Left cardiac atrium (tissue), 4 donors: ENCODE data around the gene SERPINF2. TPM values are rescaled to one million over a fixed set of nuclear protein-coding genes. Genes with fewer than 3 reads are reported as not detected.
"Not testable (repeated sequence)": the region's sequence is repeated elsewhere in the genome, so short reads cannot be mapped to it uniquely, and the experiment has no call there.

Experiments
- ATAC-seq, 2 donors: fragments of 200-7000 bp; cut with Tn5 transposase; one replicate each; pipeline ENCODE4 v1.9.1; 2020; ENCODE audit warnings: mild to moderate bottlenecking in 2 of 2, moderate library complexity in 2 of 2
- DNase-seq: peaks from one replicate; pipeline ENCODE4 v3.0.0-alpha.2; 2020
- intact Hi-C, 2 donors: fragments of 100-400 bp; cut with DNase I; formaldehyde crosslinking; loops; one replicate each; pipeline versions ENCODE4 v1.14.1 to v1.15.1; 2022 to 2023
- long read RNA-seq: library from polyadenylated mRNA; unstranded; transcript quantifications from one replicate; pipeline ENCODE4 v2.0.0, GENCODE V29; 2021
- total RNA-seq, 2 donors: library from RNA; stranded (reverse); fragmentation: NEBNext Ultra II Directional; extraction: Animal tissue kit (Norgen Biotek cat#: 25700); gene quantifications; one replicate each; pipeline ENCODE4 v1.2.1, GENCODE V29; 2021
- donor health status: DM: no; HTN: yes; CAD: no.
- donor health status: DM: no; HTN: yes; CAD: no; lungs with severe emphysema.
- donor health status: DM: yes; HTN: yes; CAD: no.
- donor health status: Dilated cardiomyopathy.

Gene SERPINF2
- total RNA-seq, result 1 to 10 TPM; 4.2 to 4.9 TPM
- long read RNA-seq, partial matches to known transcripts, result 1 of 3 reads
- long read RNA-seq, other reads (novel, unspliced or antisense), result 2 of 3 reads

- ATAC-seq (no peak), DNase-seq (no peak)
- intact Hi-C loops, result no loop called here
Observed at GRCh38 chr17:1742371-1743087, at the start of gene SERPINF2. SERPINF2 (plus strand) TSS chr17:1742871; CDS start chr17:1744996, 2,125 bp downstream.

GRCh38 chr17:1693339-1693738, 49.3 kb upstream of the SERPINF2 start:
- intact Hi-C loops, result no loop called here
- no peak for DNase-seq
- ATAC-seq, result no peak

GRCh38 chr17:1695365-1695764, 47.3 kb upstream of the SERPINF2 start:
- no peak for ATAC-seq
- intact Hi-C loops, result no loop called here
- no peak for DNase-seq

GRCh38 chr17:1697681-1698080, 45.0 kb upstream of the SERPINF2 start:
- no peak for ATAC-seq
- intact Hi-C loops, result no loop called here
- no peak for DNase-seq

DNA sequence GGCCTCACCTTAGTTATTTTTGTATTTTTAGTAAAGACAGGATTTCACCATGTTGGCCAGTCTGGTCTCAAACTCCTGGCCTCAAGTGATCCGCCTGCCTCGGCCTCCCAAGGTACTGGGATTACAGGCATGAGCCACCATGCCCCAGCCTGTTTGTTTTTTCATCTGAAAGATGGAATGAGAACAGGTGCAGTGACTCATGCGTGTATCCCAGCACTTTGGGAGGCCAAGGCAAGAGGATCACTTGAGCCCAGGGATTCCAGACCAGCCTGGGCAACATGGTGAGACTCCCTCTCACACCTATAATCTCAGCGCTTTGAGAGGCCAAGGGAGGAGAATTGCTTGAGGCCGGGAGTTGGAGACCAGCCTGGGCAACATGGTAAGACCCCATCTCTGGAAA, 42.8 kb upstream of the SERPINF2 start:
- DNase-seq, intact Hi-C loops, ATAC-seq: not testable (repeated sequence)

DNA sequence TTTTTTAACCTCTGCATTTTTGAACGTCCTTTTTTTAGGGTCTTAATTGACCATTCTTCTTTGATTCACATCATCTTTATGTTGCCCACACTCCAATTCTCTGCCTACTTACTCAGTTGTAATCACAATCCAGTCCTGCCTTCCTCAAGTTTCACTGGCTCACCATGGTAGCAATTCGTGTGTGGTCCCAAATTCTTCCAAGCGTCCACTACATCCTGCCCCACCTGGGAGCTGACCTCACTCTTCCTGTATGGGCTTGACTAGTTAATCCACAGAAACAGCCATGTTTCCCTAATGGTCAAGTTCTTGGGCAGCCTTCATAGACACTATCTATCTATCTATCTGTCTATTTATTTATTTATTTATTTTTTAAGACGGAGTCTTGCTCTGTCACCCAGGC, 39.6 kb upstream of the SERPINF2 start:
- intact Hi-C loops, result no loop called here
- no peak for DNase-seq
- ATAC-seq, result no peak

GRCh38 chr17:1705004-1705403, 37.7 kb upstream of the SERPINF2 start:
- DNase-seq, result no peak
- no peak for ATAC-seq
- intact Hi-C loops, result no loop called here

GRCh38 chr17:1707107-1707506, 35.6 kb upstream of the SERPINF2 start:
- ATAC-seq, result no peak
- intact Hi-C loops, result no loop called here
- no peak for DNase-seq

DNA sequence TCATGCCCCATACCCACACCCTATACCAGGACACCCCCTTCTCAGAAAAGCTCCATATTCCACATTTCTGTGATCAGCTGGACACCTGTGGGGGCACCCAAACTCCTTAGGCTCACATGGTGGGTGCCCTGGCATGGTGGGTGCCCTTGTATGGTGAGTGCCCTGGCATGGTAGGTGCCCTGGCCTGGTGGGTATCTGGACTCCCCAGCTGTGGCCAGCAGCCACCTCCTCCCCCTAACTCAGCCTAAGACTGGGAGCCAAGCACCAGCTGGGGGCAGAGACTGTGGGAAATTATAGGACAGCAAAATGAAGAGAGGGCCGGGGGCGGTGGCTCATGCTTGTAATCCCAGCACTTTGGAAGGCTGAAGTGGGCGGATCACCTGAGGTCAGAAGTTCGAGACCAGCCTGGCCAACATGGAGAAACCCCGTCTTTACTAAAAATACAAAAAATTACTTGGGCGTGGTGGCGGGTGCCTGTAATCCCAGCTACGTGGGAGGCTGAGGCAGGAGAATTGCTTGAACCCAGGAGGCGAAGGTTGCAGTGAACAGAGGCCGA, 33.8 kb upstream of the SERPINF2 start:
- ATAC-seq, DNase-seq, intact Hi-C loops: not testable (repeated sequence)

DNA sequence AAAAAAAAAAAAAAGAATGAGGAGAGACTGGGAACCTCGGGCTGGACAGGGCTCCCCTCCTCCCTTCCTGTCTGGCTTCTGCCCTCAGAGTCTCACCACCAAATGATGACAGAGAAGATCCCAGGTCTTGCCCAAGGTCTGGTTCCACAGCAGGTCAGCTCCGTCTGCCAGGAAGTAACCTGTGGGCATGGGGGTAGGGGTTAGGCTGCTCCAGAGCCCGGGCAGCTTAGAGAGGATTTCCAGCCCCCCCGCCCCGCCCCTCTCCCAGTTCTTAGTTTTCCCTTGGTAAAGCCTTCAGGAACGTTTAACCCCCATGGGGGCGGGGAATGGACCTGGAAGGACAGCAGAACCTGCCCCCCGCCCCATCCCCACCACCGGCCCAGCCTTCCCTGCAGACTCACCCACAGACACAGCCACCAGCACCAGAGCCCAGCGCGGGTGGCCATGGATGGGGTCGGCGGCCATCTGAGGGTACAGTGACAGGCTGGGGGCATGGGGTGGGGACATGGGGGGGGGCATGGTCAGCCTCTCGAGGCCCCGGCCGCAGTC, 33.2 kb upstream of the SERPINF2 start:
- intact Hi-C loops, result no loop called here
- peak; percentile 4 for ATAC-seq
- peak; percentile 51 for DNase-seq

DNA sequence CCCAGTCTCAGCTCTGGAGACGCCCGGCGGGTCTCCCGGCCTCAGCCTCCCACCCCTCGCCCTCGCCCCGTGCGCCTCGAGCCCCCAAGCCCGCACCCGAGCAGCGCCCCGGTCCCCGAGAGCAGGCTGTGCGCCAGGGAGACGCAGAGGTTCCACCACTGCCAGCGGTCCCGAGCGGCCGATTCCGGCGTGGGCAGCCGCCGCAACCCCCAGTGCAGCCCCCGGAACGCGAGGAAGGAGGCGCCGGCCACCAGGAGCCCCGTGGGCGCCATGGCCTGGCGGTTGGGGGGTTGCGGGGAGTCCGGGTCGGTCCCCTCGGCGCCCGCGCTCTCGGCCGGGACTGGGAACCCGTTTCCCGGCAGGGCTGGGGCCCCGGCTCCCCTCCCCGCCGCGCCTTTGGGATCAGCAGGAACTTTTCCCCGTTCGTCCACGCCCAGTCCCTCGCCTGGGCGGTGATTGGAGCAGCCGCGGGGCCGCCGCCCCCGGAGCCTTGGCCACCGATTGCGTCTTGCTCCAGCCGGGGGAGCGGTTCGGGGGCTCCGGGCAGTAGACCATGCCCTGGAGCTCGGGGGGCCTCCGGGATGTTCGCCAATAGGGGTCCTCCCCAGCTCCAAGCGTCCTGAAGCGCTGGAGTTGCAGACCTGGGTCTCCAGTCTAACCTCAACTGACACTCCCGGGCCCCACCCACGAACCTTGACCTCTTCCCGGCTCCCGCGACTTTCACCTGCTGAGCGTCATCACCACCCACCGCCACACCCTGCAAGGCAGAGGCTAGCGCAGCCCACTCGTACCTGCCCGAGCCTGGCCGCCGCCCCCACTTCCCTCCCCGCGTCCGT, 32.5 kb upstream of the SERPINF2 start, which contains the start of gene TLCD2:
Gene TLCD2 (minus strand): TSS at position 407 of the 836 bp plus-strand sequence. CDS start 135 bp downstream, at position 272.
- DNase-seq (peak; percentile 89), ATAC-seq (peak; percentile 50 to 58)
- intact Hi-C loops, result loop anchor here in 1 of 2 donors (5.0 kb wide), 1 partner anchor 38 kb away; no protein-coding TSS in a partner anchor

DNA sequence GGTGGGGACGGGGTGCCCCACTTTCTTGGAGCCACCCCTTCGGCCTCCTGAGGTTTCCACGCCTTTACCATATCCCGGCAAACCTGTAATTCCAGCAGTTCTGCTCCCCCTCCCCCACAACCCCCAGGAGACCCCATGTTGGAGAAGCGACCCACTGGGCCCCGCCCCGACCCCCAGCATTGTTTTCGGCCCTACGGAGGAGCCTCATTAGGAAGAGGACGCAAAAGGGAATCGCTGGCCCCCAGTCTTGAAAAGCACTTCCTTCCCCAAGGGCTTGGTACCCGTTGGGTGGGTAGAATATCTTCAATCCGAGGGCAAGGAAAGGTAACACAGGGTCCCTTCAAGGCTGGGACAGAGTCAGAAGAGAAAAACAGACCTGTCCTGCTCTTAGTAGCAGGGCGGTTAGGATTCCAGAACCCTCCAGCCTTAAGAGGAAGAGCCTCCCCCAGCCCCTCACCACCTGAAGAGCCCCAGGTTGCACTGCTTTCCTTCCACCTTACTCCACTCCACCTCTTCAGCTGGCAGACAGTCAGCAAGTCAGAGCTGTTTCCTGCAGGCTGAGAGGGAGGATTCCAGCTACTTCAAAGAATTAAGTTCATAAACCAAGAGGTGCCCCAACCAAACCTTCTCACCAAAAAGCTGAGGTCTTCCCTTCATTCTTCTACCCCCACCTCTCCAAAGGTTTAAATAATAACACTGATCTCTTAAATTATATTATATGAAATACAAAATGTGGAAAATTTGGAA, 31.7 kb upstream of the SERPINF2 start:
- ATAC-seq (no peak), DNase-seq (no peak)
- intact Hi-C loops, result loop anchor here in 1 of 2 donors (5.0 kb wide), 1 partner anchor 39 kb away; no protein-coding TSS in a partner anchor

GRCh38 chr17:1711804-1712203, 30.9 kb upstream of the SERPINF2 start:
- no peak for ATAC-seq
- no peak for DNase-seq
- intact Hi-C loops, result loop anchor here in 1 of 2 donors (5.0 kb wide), 1 partner anchor 40 kb away; no protein-coding TSS in a partner anchor

DNA sequence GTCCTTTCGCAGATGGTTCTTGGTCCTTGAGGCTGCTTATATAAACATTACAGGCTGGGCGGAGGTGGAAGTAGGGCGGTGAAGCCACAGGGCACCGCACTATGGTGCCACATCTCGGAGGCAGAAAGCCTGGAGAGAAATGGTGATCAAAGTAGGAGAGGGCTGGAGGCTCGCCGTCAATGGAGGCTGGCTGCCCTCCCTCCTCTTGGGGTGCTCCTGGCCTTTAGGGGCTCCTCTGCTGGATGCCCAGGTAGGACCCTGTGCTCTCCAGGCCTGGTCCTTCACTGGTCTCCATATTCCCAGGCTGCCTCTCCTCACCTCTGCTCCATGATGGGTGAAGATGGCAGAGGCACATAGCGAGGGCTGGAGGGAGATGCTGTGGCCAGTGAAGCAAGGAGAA, 30.4 kb upstream of the SERPINF2 start:
- DNase-seq, result no peak
- no peak for ATAC-seq
- intact Hi-C loops, result loop anchor here in 1 of 2 donors (5.0 kb wide), 1 partner anchor 40 kb away; no protein-coding TSS in a partner anchor

DNA sequence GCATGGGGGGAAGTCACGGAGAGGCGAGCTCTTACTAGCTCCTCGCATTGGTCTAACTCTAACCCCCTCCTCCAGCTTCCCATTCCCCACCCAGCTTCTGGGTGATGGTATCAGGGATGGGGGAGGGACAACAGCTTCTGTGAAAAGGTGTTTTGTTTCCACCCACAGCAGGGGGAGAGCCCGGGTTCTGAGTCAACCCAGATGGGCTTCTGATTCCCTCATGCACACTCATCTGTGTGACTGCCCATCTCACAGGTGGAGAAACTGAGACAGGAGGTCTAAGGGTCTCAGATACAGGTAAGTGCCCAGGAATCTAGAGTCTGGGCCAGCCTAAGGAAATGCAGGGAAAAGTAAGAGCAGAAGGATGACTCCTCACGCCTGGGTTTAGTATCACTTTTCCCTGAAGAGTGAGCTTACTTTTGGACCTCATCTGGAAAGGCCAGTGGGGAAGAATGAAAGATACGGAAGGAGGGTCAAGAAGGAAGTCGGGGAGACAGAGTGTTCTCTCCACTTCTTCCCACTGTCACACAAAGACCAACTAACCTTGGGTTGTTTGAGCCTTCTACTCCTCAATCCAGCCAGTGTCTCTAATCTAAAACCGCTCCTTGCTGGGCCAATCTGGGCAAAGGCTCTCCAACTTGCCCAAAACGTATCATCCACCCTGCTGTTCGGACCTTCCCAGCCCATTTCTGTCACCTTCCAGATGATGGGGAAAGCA, 29.4 kb upstream of the SERPINF2 start:
- intact Hi-C loops, result loop anchor here in 1 of 2 donors (5.0 kb wide), 1 partner anchor 41 kb away; no protein-coding TSS in a partner anchor
- no peak for DNase-seq

DNA sequence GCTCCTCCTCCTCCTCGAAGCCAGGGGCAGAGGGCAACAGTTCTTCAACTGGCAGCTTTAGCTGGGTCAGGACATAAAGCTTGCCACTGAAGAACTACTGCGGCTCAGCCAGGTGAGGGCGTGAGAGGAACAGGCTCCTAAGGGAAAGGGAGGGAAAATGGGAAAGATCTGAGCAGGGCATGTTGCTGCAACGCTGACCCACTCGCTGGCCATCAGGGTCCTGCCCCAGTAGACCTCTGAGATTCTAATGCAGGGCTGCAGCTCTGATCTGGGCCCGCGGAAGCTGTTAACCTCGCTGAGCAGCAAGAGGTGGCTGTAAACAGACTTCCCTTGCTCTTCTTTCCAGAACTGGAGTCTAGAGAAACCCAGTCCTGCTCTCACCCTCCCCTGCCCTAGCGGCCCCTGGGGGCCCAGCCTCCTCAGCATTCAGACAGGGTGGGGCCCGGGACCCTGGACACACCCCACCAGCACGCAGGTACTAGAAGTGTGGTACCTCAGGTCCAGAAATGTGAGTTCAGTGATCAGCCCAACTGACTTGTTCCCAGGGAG, 28.7 kb upstream of the SERPINF2 start:
- DNase-seq (no peak), ATAC-seq (no peak)
- intact Hi-C loops, result loop anchor here in 1 of 2 donors (5.0 kb wide), 1 partner anchor 42 kb away; no protein-coding TSS in a partner anchor

More for the DNA sequence above, 29.4 kb upstream of the SERPINF2 start:
- ATAC-seq, result no peak

DNA sequence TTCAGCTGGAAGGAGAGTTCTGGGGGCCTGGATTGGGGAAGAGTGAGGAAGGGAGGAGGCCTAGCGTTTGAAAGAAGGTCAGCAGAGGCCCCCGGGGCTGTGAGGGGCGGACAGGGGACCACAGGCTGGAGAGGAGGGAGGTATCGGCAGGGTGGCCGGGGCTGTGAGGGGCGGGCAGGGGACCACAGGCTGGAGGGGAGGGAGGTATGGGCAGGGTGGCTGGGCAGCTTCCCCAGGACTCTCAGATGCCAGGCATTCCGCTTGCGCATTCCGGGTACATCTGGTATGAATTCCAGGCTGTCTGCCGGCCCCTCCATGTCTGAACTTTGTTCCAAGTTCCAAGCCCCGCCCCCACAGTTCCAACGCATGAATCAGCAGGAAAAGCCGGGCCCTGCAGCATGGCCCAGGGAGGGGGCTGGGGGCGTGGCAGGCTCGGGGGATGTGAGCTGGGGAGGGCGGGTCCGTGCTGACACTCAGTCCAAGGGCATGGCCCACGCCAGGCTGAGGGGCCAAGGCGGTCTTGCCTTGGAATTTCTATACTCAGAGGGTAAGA, 28.2 kb upstream of the SERPINF2 start:
- ATAC-seq, result peak; percentile 56 to 57
- intact Hi-C loops, result loop anchor here in 1 of 2 donors (5.0 kb wide), 1 partner anchor 42 kb away; no protein-coding TSS in a partner anchor

More for the DNA sequence above, 28.2 kb upstream of the SERPINF2 start:
- DNase-seq, result peak; percentile 99
